ENCODE results near the gene LGALS7B. TPM values are rescaled to one million over a fixed set of nuclear protein-coding genes. Genes with fewer than 3 reads are reported as not detected.
"Not testable (repeated sequence)": the region's sequence is repeated elsewhere in the genome, so short reads cannot be mapped to it uniquely, and the experiment has no call there.

Gene LGALS7B
- total RNA-seq, 2 experiments from 2014 or later: not detected

- H3K4me3 ChIP-seq (ENCODE audit: low read length); DNase-seq; H3K27me3 Mint-ChIP-seq; intact Hi-C loops (cut with DNase I, micrococcal nuclease); H3K27ac Mint-ChIP-seq; H3K36me3 Mint-ChIP-seq (ENCODE audit: low read depth); H3K4me3 Mint-ChIP-seq; H3K27ac ChIP-seq (ENCODE audit: low read depth in 1 of 2, low read length in 2 of 2); POLR2A ChIA-PET; CTCF ChIA-PET; H3K36me3 ChIP-seq (ENCODE audit: insufficient read depth, low read length); H3K4me1 Mint-ChIP-seq (ENCODE audit: low read depth); H3K9me3 ChIP-seq (ENCODE audit: control insufficient read depth in 1 of 2, insufficient read depth in 1 of 2, low read length in 2 of 2); H3K27me3 ChIP-seq (ENCODE audit: control insufficient read depth in 1 of 2, insufficient read depth in 2 of 2, low read length in 2 of 2); H3K9me3 Mint-ChIP-seq: not testable (repeated sequence)
- peaks cover 14% of the 10 kb centered on the region for H3K4me1 ChIP-seq (ENCODE audit: insufficient read depth, low read length)
- peak; percentile 70 for ATAC-seq (ENCODE audit: poor library complexity)
These were observed 18.1 kb upstream of the LGALS7B start for GRCh38 chr19:38770949-38771275.

DNA sequence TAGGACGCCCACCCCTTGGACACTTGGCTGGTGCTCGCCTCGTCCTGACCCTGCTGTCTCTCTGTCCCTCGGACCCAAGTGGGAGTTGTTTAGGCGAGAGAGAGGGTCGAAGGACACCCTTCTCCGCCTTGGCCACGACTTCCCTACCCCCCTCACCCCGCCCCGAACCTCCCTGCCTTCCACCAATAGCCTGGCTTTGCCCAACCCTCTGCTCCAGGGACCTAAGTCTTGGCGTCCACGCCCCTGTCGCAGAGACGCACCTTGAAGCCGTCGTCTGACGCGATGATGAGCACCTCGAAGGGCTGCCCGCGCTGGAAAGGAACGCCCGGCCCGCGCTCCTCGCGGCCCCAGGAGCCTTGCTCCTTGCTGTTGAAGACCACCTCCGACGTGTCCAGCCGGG is 17.4 kb upstream of the LGALS7B start:
- H3K4me1 Mint-ChIP-seq (ENCODE audit: low read depth); H3K9me3 ChIP-seq (ENCODE audit: control insufficient read depth in 1 of 2, insufficient read depth in 1 of 2, low read length in 2 of 2); H3K36me3 Mint-ChIP-seq (ENCODE audit: low read depth); H3K4me3 ChIP-seq (ENCODE audit: low read length); CTCF ChIA-PET; H3K27me3 ChIP-seq (ENCODE audit: control insufficient read depth in 1 of 2, insufficient read depth in 2 of 2, low read length in 2 of 2); H3K27ac Mint-ChIP-seq; H3K4me3 Mint-ChIP-seq; ATAC-seq (ENCODE audit: poor library complexity); POLR2A ChIA-PET; H3K27ac ChIP-seq (ENCODE audit: low read depth in 1 of 2, low read length in 2 of 2); H3K27me3 Mint-ChIP-seq; DNase-seq; intact Hi-C loops (cut with DNase I, micrococcal nuclease); H3K36me3 ChIP-seq (ENCODE audit: insufficient read depth, low read length); H3K9me3 Mint-ChIP-seq: not testable (repeated sequence)
- peaks cover 14% of the 10 kb centered on the region for H3K4me1 ChIP-seq (ENCODE audit: insufficient read depth, low read length)

- Mint-ChIP-seq H3K36me3 (ENCODE audit: low read depth) (no peaks in the 10 kb centered on the region), H3K27ac (no peak within 1 kb of the TSS), H3K9me3 (no peaks in the 10 kb centered on the region), H3K4me1 (ENCODE audit: low read depth) (peaks cover 7% of the 10 kb centered on the region), H3K27me3 (no peaks in the 10 kb centered on the region), H3K4me3 (peak within 1 kb of the TSS; percentile 30)
- H3K27ac ChIP-seq (ENCODE audit: low read depth in 1 of 2, low read length in 2 of 2): no peak within 1 kb of the TSS
- peaks cover 14% of the 10 kb centered on the region for H3K4me1 ChIP-seq (ENCODE audit: insufficient read depth, low read length)
- ATAC-seq (ENCODE audit: poor library complexity) (no peak), DNase-seq (no peak)
- H3K9me3 ChIP-seq (ENCODE audit: control insufficient read depth in 1 of 2, insufficient read depth in 1 of 2, low read length in 2 of 2): no peaks in the 10 kb centered on the region
- ChIA-PET POLR2A (no interaction called here), CTCF (no interaction called here)
- intact Hi-C loops (cut with DNase I, micrococcal nuclease): loop anchor here in 1 of 2 experiments (2.0 kb wide), 1 partner anchor 21 kb away; no protein-coding TSS in a partner anchor
- no peak within 1 kb of the TSS for H3K4me3 ChIP-seq (ENCODE audit: low read length)
- no peak for TF ChIP-seq CTCF (IDR thresholded peaks at IDR 0.05)
- no peaks in the 10 kb centered on the region for H3K36me3 ChIP-seq (ENCODE audit: insufficient read depth, low read length)
- no peaks in the 10 kb centered on the region for H3K27me3 ChIP-seq (ENCODE audit: control insufficient read depth in 1 of 2, insufficient read depth in 2 of 2, low read length in 2 of 2)
These were observed 15.4 kb upstream of the LGALS7B start, which contains the start of gene LGALS7 for GRCh38 chr19:38773469-38774177. LGALS7 (minus strand) TSS chr19:38773517; CDS start chr19:38773492, 25 bp downstream.

DNA sequence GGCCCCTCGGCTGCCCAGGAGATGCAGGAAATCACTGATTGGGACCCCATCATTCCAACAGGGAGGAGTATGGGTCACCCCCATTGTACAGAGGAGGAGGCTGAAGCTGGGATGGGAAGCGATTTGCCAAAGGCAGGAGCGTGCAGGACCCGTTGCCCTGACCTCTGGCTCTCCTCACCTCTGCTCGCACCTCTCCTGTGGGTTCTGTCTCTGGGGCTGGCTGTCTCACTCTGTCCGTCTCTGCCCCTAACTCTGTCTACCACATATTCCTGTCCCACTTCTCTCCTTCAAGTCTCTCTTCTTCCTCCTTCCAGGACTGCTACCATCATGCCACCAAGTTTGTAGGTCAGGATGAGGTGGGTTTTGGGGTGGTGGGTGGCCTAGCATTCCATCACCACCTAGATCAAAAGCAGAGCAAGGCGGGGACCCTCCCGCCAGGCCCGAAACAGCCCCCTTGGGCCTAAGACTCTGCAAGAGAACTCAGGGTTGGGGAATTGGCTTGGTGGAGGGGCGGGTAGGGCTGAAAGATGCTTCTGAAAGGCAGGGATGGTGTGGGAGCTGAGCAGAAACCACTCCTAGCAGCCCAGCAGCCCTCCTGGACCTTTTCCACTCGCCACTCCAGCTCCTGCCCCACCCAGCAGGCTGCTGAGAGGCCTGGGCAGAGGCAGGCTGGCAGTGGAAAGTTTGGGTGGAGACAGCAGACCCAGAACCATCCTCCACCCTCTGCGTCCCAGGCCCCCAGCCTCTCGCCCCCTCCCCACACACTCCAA is 14.6 kb upstream of the LGALS7B start:
- Mint-ChIP-seq H3K27me3 (no peaks in the 10 kb centered on the region), H3K36me3 (ENCODE audit: low read depth) (no peaks in the 10 kb centered on the region), H3K4me1 (ENCODE audit: low read depth) (peaks cover 4% of the 10 kb centered on the region), H3K4me3 (no peak overlapping the region), H3K9me3 (no peaks in the 10 kb centered on the region), H3K27ac (no peak overlapping the region)
- intact Hi-C loops (cut with DNase I, micrococcal nuclease): loop anchor here in 1 of 2 experiments (2.0 kb wide), 1 partner anchor 20 kb away; no protein-coding TSS in a partner anchor
- DNase-seq (no peak), ATAC-seq (ENCODE audit: poor library complexity) (no peak)
- Histone ChIP-seq H3K9me3 (ENCODE audit: control insufficient read depth in 1 of 2, insufficient read depth in 1 of 2, low read length in 2 of 2) (no peaks in the 10 kb centered on the region), H3K27ac (ENCODE audit: low read depth in 1 of 2, low read length in 2 of 2) (no peak overlapping the region), H3K4me3 (ENCODE audit: low read length) (no peak overlapping the region), H3K36me3 (ENCODE audit: insufficient read depth, low read length) (no peaks in the 10 kb centered on the region), H3K4me1 (ENCODE audit: insufficient read depth, low read length) (peaks cover 10% of the 10 kb centered on the region), H3K27me3 (ENCODE audit: control insufficient read depth in 1 of 2, insufficient read depth in 2 of 2, low read length in 2 of 2) (no peaks in the 10 kb centered on the region)
- ChIA-PET CTCF (no interaction called here), POLR2A (interaction anchor here (1.2 kb wide), 1 partner anchor 12 kb away, joined by 4 read pairs; no protein-coding TSS in a partner anchor)
- no peak for TF ChIP-seq CTCF (IDR thresholded peaks at IDR 0.05)
